Skeletal muscle cell (primary cell): ENCODE results near the gene MAD1L1.

ENCODE experiments used
- DNase-seq: peaks from one replicate; pipeline ENCODE4 v3.0.0-alpha.2; 2010; ENCODE audit warnings: low read depth
- H3K4me3 ChIP-seq: 2 replicates; pipeline ENCODE4 v1.5.1; 2011; ENCODE audit warnings: low read depth, mild to moderate bottlenecking, control low read depth, low read length, moderate library complexity

Gene MAD1L1

GRCh38 chr7:1809070-1809469, 423.7 kb downstream of the MAD1L1 start:
- H3K4me3 ChIP-seq, result no peak overlapping the region
- no peak for DNase-seq

- no peak for DNase-seq
These were observed 424.7 kb downstream of the MAD1L1 start for GRCh38 chr7:1807821-1808600.

DNA sequence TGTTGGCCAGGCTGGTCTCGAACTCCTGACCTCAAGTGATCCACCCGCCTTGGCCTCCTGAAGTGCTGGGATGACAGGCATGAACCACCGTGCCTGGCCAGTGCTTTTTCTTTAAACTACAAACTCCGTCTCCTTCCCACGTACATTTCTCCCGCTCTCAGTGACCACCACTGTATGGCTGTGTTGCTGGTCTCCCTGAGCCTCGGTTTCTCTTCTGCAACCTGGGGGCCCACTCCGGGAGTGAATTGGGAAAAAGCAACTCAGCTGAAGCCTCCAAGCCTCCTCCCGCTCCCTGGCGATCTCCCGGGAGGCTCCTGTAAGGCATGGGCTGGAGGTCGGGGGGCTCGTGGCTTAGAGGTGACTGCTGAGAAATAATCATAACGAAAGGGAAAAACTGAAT, 426.4 kb downstream of the MAD1L1 start:
- no peak for DNase-seq
- H3K4me3 ChIP-seq, result no peak overlapping the region

More at GRCh38 chr7:1807821-1808600, 424.7 kb downstream of the MAD1L1 start:
- no peak overlapping the region for H3K4me3 ChIP-seq

GRCh38 chr7:1804310-1804709, 428.4 kb downstream of the MAD1L1 start:
- no peak overlapping the region for H3K4me3 ChIP-seq
- DNase-seq, result no peak

- no peak overlapping the region for H3K4me3 ChIP-seq
- no peak for DNase-seq
These were observed 429.8 kb downstream of the MAD1L1 start for GRCh38 chr7:1802899-1803298.

GRCh38 chr7:1800902-1801301, 431.8 kb downstream of the MAD1L1 start:
- no peak overlapping the region for H3K4me3 ChIP-seq
- DNase-seq, result no peak

GRCh38 chr7:1798191-1798590, 434.6 kb downstream of the MAD1L1 start:
- DNase-seq, result no peak
- no peak overlapping the region for H3K4me3 ChIP-seq

DNA sequence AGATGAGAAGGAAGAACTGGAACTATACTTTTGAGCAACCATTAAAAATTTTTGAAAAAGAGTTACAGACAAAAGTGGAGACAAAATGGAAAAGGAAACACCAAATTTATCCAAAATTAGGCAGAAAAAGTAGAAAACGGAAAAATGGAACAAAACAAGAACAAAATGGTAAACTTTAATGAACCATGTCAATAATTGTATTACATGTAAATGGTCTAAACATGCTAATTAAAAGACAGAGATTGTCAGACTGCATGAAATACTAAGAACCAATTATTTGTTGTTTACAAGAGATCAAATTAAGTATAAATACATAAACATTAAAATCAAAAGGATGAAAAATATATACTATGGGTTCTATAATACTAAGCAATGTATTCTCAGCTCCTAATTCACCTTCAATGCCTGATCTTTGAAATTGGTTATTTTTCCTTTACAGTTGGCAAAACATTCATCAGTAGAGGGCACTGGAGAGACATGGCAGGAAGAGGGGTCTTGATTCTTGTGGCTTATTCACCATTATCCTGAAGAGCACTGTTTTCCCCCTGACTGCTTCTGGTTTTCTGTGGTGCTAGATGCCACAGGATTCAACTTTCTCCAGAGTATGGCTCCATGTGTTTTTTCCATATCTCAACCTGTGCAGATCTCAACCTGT, 437.7 kb downstream of the MAD1L1 start:
- no peak overlapping the region for H3K4me3 ChIP-seq
- DNase-seq, result no peak

DNA sequence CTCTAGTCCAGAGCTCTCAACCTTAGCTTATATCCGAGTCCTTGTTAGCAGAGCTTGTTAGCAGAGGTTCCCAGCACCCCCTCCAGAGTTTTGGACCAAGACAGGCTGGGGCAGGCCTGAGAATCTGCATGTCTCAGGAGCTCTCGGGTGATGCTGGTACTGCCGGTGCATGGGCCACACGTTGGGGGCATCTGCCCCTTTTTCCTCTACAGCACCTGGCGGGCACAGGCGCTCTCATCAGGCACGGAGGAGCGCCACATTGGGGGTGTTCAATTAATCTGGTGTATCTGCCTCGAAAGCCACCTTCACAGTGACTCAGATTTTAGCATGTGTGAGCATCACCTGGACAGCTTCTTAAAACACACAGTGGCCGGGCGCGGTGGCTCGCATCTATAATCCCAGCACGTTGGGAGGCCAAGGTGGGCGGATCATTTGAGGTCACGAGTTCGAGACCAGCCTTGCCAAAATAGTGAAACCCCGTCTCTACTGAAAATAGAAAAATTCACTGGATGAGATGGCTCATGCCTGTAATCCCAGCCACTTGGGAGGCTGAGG, 445.0 kb downstream of the MAD1L1 start:
- H3K4me3 ChIP-seq, result no peak overlapping the region
- DNase-seq, result no peak

- no peak overlapping the region for H3K4me3 ChIP-seq
- no peak for DNase-seq
These were observed 445.5 kb downstream of the MAD1L1 start for GRCh38 chr7:1787241-1787640.

- DNase-seq, result no peak
- H3K4me3 ChIP-seq, result no peak overlapping the region
These were observed 446.9 kb downstream of the MAD1L1 start for GRCh38 chr7:1785839-1786238.

GRCh38 chr7:1781369-1781768, 451.4 kb downstream of the MAD1L1 start:
- H3K4me3 ChIP-seq, result no peak overlapping the region
- no peak for DNase-seq

- no peak for DNase-seq
- H3K4me3 ChIP-seq, result no peak overlapping the region
These were observed 453.3 kb downstream of the MAD1L1 start for GRCh38 chr7:1779445-1779844.

GRCh38 chr7:1777122-1777521, 455.6 kb downstream of the MAD1L1 start:
- no peak for DNase-seq

DNA sequence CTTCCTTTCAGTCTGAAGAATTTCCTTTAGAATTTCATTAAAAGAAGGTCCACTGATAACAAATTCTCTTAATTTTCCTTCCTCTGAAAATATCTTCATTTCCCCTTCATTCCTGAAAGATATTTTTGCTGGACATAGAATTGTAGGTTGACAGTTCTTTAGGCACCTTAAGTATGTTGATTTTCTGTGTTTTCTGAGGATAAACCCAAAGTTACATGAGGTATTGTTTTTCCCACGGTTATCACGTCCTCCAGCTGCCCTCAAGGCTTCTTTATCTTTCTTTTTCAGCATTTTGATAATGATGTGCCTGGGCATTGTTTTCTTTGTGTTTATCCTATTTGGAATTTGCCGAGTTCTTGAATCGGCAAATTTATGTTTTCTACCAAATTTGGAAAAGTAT, 457.4 kb downstream of the MAD1L1 start:
- H3K4me3 ChIP-seq, result no peak overlapping the region
- no peak for DNase-seq

More at GRCh38 chr7:1777122-1777521, 455.6 kb downstream of the MAD1L1 start:
- no peak overlapping the region for H3K4me3 ChIP-seq

DNA sequence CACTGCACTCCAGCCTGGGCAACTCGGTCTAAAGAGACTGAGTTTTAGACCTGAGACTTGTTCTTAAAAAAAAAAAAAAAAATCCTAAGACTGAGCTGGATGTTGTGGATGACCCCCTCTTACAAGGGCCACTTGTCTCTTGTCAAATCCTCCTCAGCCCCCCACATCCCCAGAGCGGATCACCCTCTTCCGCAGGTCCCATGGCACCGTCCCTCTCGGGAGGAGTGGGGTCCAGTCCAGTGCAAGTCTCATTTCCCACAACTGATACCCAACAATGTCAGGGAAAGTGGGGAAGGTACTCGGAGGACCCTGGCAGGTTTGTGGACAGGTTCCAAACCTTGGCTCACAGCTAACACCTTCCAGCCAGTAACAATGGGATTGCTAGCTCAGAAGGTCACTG, 462.4 kb downstream of the MAD1L1 start:
- H3K4me3 ChIP-seq, result no peak overlapping the region
- DNase-seq, result no peak

DNA sequence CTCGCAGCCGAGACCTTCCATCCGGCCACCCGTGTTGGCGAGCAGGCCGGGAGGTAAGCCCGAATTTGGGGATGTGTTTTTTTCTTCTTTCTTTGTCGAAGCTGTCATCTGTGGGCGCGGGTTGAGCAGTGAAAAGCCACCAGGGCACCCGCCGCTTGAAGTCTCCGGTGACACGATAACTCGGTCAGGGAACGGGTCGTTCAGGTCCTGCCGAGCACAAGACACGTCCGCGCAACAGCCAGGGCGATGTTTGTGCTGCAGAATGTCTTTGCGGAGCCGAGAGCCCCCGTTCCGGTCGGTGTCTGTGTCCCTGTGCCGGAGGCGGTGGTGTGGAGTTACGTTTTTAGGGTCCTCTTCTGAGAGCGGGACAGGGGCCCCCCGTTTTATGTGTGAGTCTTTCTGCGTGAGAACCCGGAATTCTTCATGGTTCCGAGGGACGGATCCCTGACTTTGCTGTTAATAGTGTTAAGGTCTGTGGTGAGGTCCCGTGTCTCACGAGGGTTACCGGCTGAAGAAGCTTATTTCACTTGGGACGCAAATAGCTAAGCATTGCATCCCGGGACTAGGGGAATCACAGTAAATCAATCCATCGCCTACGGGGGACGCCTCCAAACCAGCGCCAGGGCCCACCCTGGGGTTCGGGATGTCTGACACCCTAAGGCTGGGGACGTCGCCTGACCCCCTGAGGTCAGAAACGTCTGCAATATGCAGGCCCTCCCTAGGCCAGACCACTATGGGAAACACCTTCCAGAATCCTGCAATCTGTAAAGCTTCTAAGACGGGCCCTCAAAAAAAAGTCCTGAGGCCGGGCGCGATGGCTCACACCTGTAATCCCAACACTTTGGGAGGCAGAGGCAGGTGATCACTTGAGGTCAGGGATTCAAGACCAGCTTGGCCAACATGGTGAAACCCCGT, 463.2 kb downstream of the MAD1L1 start:
- no peak for DNase-seq
- H3K4me3 ChIP-seq, result no peak overlapping the region

DNA sequence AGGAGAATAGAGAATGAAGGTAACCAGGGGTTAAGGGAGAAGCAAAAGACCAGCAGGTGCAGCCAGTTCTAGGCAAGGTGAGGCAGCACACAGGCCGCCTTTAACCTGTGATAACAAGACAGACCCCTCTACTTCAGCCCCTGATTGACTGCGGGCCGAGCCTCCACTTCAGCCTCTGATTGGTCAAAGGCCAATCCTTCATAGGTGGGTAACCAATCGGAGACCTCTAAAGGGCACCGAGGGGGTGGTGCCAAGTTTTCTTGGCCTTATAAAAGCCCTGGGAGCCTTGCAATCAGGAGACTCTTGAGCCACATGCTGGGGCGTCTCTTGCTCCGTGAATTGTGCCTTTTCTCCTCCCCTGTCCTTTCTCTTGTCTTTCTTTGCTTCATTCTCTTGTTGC, 463.9 kb downstream of the MAD1L1 start:
- no peak overlapping the region for H3K4me3 ChIP-seq
- no peak for DNase-seq

DNA sequence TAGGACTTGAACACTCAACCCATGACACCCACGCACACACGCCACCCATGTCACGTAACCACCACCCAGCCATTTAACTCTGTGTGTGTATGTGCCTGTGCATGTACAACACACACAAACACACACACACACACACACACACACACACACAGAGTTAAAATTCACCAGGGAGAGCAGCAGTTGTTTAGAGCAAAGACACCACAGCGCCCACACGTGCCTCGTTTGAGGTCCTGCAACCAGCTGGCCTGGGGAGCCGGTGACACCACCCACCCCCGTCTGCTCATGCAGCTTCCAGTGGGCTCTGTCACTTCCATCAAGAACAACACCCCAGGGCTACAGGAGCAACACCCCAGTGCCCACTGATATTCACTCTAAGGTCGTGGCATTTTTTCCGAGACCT, 465.2 kb downstream of the MAD1L1 start:
- DNase-seq, result no peak
- no peak overlapping the region for H3K4me3 ChIP-seq
